GM12878 (cell line): ENCODE measurements around the gene ABCC3. TPM values are rescaled to one million over a fixed set of nuclear protein-coding genes. Genes with fewer than 3 reads are reported as not detected.

Experiments used
- ATAC-seq: fragments of 200-7000 bp; cut with Tn5 transposase; 3 replicates; pipeline ENCODE4 v1.9.1; 2020; ENCODE audit warnings: mild to moderate bottlenecking, moderate library complexity
- BruUV-seq: library from RNA; stranded (reverse); fragments of 400-500 nt; replicated peaks from 2 replicates; lab custom pipeline; 2021; lab: Mats Ljungman, UMichigan
- CTCF ChIA-PET: fragments of 300-600 bp; sonication (Branson Sonifier 250); formaldehyde crosslinking; extraction: SDS; loops from one replicate; lab custom pipeline; 2021; ENCODE audit warnings: inconsistent platforms; lab: Yijun Ruan, JAX
- POLR2A ChIA-PET: fragments of 350-600 bp; formaldehyde crosslinking; extraction: SDS; loops from one replicate; lab custom pipeline; 2021; ENCODE audit warnings: inconsistent platforms; lab: Charles Lee
- RAD21 ChIA-PET: fragments of 300-600 bp; sonication (Branson Sonifier 250); formaldehyde crosslinking; loops from one replicate; lab custom pipeline; 2023; ENCODE audit warnings: antibody characterized with exemption; ENCODE audit not compliant: unreplicated experiment; lab: Charles Lee
- SMC1A ChIA-PET: fragments of 300-600 bp; sonication (Branson Sonifier 250); formaldehyde crosslinking; loops from one replicate; lab custom pipeline; 2023; ENCODE audit not compliant: unreplicated experiment, uncharacterized antibody; lab: Charles Lee
- DNase-seq: peaks from one replicate; pipeline ENCODE4 v3.0.0-alpha.2; 2011; ENCODE audit warnings: low read depth, low spot score
- FAIRE-seq: peaks from 3 replicates; lab custom pipeline; 2011; peaks lifted over from hg19 to GRCh38; lab: Jason Lieb, UNC
- H2AFZ ChIP-seq: 2 replicates; pipeline ENCODE4 v1.6.0; 2011; ENCODE audit warnings: low read depth, low read length, control low read depth; ENCODE audit not compliant: control insufficient read depth
- H3K27ac ChIP-seq: 2 replicates; pipeline ENCODE4 v1.5.1; 2011; ENCODE audit warnings: control low read depth; ENCODE audit not compliant: control insufficient read depth, insufficient read depth
- H3K27me3 ChIP-seq, 2 experiments: replicated peaks in 1 of 2; 2 replicates each; pipeline versions ENCODE4 v1.6.0 to v1.6.1; 2011; ENCODE audit warnings: low read length in 1 of 2; ENCODE audit not compliant: control insufficient read depth in 2 of 2, insufficient read depth in 2 of 2
- H3K36me3 ChIP-seq, 2 experiments: 2 replicates each; pipeline ENCODE4 v1.5.1; 2011; ENCODE audit warnings: low read length in 1 of 2; ENCODE audit not compliant: control insufficient read depth in 2 of 2, insufficient read depth in 2 of 2
- H3K4me1 ChIP-seq: 2 replicates; pipeline ENCODE4 v1.6.1; 2011; ENCODE audit warnings: mild to moderate bottlenecking, low read length, moderate library complexity, mixed read lengths; ENCODE audit not compliant: control insufficient read depth, insufficient read depth
- H3K4me2 ChIP-seq: 2 replicates; pipeline ENCODE4 v1.6.0; 2011; ENCODE audit warnings: control low read depth; ENCODE audit not compliant: control insufficient read depth, insufficient read depth
- H3K4me3 ChIP-seq: fragments of 200-600 bp; sonication (generic); 2 replicates; pipeline ENCODE4 v1.5.1; 2016
- H3K79me2 ChIP-seq: 2 replicates; pipeline ENCODE4 v1.6.0; 2011; ENCODE audit warnings: low read length; ENCODE audit not compliant: control insufficient read depth, insufficient read depth
- H3K9ac ChIP-seq: 2 replicates; pipeline ENCODE4 v1.8.0; 2011; ENCODE audit warnings: low read length, control low read depth, mixed read lengths; ENCODE audit not compliant: control insufficient read depth, insufficient read depth
- H3K9me3 ChIP-seq: replicated peaks from 3 replicates; pipeline ENCODE4 v1.5.1; 2011; ENCODE audit warnings: mild to moderate bottlenecking, low read length; ENCODE audit not compliant: control insufficient read depth, insufficient read depth
- H4K20me1 ChIP-seq: 2 replicates; pipeline ENCODE4 v1.6.0; 2011; ENCODE audit not compliant: control insufficient read depth, insufficient read depth
- ELK1 ChIP-seq: IDR thresholded peaks from 2 replicates; pipeline ENCODE4 v1.6.1; 2012; ENCODE audit warnings: low read depth, low read length, improper control_type of control experiment
- ETV6 ChIP-seq, 2 experiments: fragments of 450-650 bp in 1 of 2; IDR thresholded peaks in 1 of 2; conservative IDR thresholded peaks in 1 of 2; 2 replicates each; pipeline ENCODE4 v1.6.1; 2014; ENCODE audit warnings: antibody characterized with exemption in 1 of 2, borderline replicate concordance in 1 of 2, low read depth in 1 of 2, mild to moderate bottlenecking in 1 of 2, moderate library complexity in 1 of 2
- FOS ChIP-seq: IDR thresholded peaks from 3 replicates; pipeline ENCODE4 v1.6.1; 2011; ENCODE audit warnings: borderline replicate concordance; ENCODE audit not compliant: insufficient read length; ENCODE audit errors: extremely low read depth
- FOXK2 ChIP-seq: fragments of 450-650 bp; IDR thresholded peaks from 2 replicates; pipeline ENCODE4 v1.6.1; 2017; ENCODE audit warnings: mild to moderate bottlenecking, moderate library complexity
- IKZF1 ChIP-seq: fragments of 450-650 bp; conservative IDR thresholded peaks from 2 replicates; pipeline ENCODE4 v1.6.1; 2017; ENCODE audit warnings: antibody characterized with exemption, mild to moderate bottlenecking
- IRF4 ChIP-seq: IDR thresholded peaks from 2 replicates; pipeline ENCODE4 v1.6.1; 2011; ENCODE audit warnings: low read depth, low read length
- MYB ChIP-seq: fragments of 150-350 bp; IDR thresholded peaks from 2 replicates; pipeline ENCODE4 v1.6.1; 2014; ENCODE audit warnings: mild to moderate bottlenecking, low read depth, low read length, borderline replicate concordance
- SUPT20H ChIP-seq: IDR thresholded peaks from 2 replicates; pipeline ENCODE4 v1.6.1; 2011; ENCODE audit warnings: low read depth, mild to moderate bottlenecking, low read length, moderate library complexity, borderline replicate concordance; ENCODE audit not compliant: control insufficient read depth
- USF1 ChIP-seq: IDR thresholded peaks from 2 replicates; pipeline ENCODE4 v1.6.1; 2011; ENCODE audit warnings: borderline replicate concordance, low read depth, mild to moderate bottlenecking, moderate library complexity, mixed read lengths, low read length; ENCODE audit not compliant: insufficient read depth; ENCODE audit errors: extremely low read length
- ZNF207 ChIP-seq: fragments of 450-650 bp; IDR thresholded peaks from 2 replicates; pipeline ENCODE4 v1.6.1; 2014; ENCODE audit warnings: antibody characterized with exemption, mild to moderate bottlenecking, borderline replicate concordance
- WGBS: methylation state at CpG from one replicate; pipeline ENCODE4 v1.1.6; 2016; ENCODE audit warnings: low lambda C conversion rate; ENCODE audit not compliant: insufficient replicate concordance, insufficient coverage; ENCODE audit errors: missing lambda C conversion rate; 5-methylcytosine and 5-hydroxymethylcytosine counted together
- in situ Hi-C: fragments of 300-500 bp; cut with MboI; formaldehyde crosslinking; loops from 9 replicates; pipeline ENCODE4 v1.14.3; 2018; ENCODE audit warnings: mixed read lengths
- intact Hi-C: fragments of 100-400 bp; cut with micrococcal nuclease; formaldehyde crosslinking; loops from one replicate; pipeline ENCODE4 v1.14.2; 2022; ENCODE audit not compliant: unreplicated experiment
- polyA plus RNA-seq, 11 experiments: library from polyadenylated mRNA; depleted of rRNA in 4 of 11; unstranded in 6 of 11; stranded (reverse) in 5 of 11; fragments of >200 nt; fragmentation: Nextera tagmentation in 4 of 11; fragmentation: Illumina TruSeq in 1 of 11; extraction: Ambion mirVana in 4 of 11; extraction: Trizol in 1 of 11; gene quantifications; 1 replicate in 1 of 11; 2 replicates in 10 of 11; pipeline versions ENCODE4 v1.2.1 to v1.2.3, GENCODE V29; 2011 to 2016; ENCODE audit warnings: inconsistent platforms in 2 of 11, missing spikeins in 2 of 11, low read depth in 1 of 11
- total RNA-seq, 4 experiments: library from RNA; depleted of rRNA in 3 of 4; stranded (reverse); fragments of >200 nt in 3 of 4; fragmentation: Illumina TruSeq in 1 of 4; extraction: Trizol in 1 of 4; gene quantifications; 2 replicates each; pipeline versions ENCODE4 v1.2.1 to v1.2.3, GENCODE V29; 2013 to 2021
- TF ChIP-seq, protein P1 (sequence below): fragments of 450-650 bp; IDR thresholded peaks from 2 replicates; pipeline ENCODE4 v1.6.1; 2014; ENCODE audit warnings: mild to moderate bottlenecking
- TF ChIP-seq, protein P2 (sequence below): IDR thresholded peaks from 2 replicates; pipeline ENCODE4 v1.6.1; 2011; ENCODE audit warnings: borderline replicate concordance, low read depth, mild to moderate bottlenecking, moderate library complexity, low read length; ENCODE audit not compliant: insufficient read depth, poor library complexity, severe bottlenecking
- TF ChIP-seq, protein P3 (sequence below): fragments of 450-650 bp; IDR thresholded peaks from 2 replicates; pipeline ENCODE4 v1.6.1; 2018; ENCODE audit warnings: mild to moderate bottlenecking, low read depth, moderate library complexity; ENCODE audit not compliant: partially characterized antibody

Gene ABCC3
- total and polyA plus RNA-seq, 10 of the 15 experiments (the other 5 are each of a cell fraction or from before 2014, with no cell fraction given), result 0.21 to 2.3 (median 0.71) TPM; not detected in 6

GRCh38 chr17:50725769-50726655, 91.3 kb downstream of the ABCC3 start:
- H3K9ac ChIP-seq, result no peak overlapping the region
- no peaks in the 10 kb centered on the region; the same call in 1 of the 2 replicates for H3K4me1 ChIP-seq
- peaks cover 95% of the 10 kb centered on the region for H3K79me2 ChIP-seq
- DNase-seq, result no peak
- SMC1A ChIA-PET, result interaction anchor here (1.0 to 1.8 kb wide), 4 partner anchors 8 to 32 kb away, joined by 3 to 8 read pairs (median 4); no protein-coding TSS in a partner anchor
- RAD21 ChIA-PET, result no interaction called here
- H3K27ac ChIP-seq, result no peak overlapping the region
- H3K9me3 ChIP-seq, result no peaks in the 10 kb centered on the region
- intact Hi-C loops, result no loop called here
- no peak for FAIRE-seq
- H3K4me3 ChIP-seq, result peak overlapping the region; percentile 34
- H2AFZ ChIP-seq, result no peak overlapping the region
- peaks cover 0 to 5% of the 10 kb centered on the region in 2 experiments; a peak in 2 of 4 replicates for H3K36me3 ChIP-seq
- CTCF ChIA-PET, result interaction anchor here (0.9 to 1.6 kb wide), 3 partner anchors 30 to 127 kb away, joined by 3 to 4 read pairs (median 3); no protein-coding TSS in a partner anchor
- 90% methylated on average over 12 of the region's 12 CpGs for WGBS
- no TSS peak for BruUV-seq
- H3K4me2 ChIP-seq, result no peak overlapping the region; the same call in 1 of the 2 replicates
- ATAC-seq, result no peak; the same call in 2 of the 3 replicates
- H4K20me1 ChIP-seq, result peaks cover 11% of the 10 kb centered on the region; the same call in 1 of the 2 replicates
- H3K27me3 ChIP-seq, result no peaks in the 10 kb centered on the region
- in situ Hi-C loops, result no loop called here
- POLR2A ChIA-PET, result interaction anchor here (0.6 kb wide), 1 partner anchor 131 kb away, joined by 3 read pairs; no protein-coding TSS in a partner anchor
- TF ChIP-seq IKZF1, result no peak
- no peak for TF ChIP-seq ZNF207
- no peak for TF ChIP-seq USF1
- no peak for TF ChIP-seq ETV6 (conservative IDR thresholded peaks at IDR 0.05 in 1 of 2, IDR thresholded peaks at IDR 0.05 in 1 of 2; ENCODE audit: borderline replicate concordance in 1 of 2, low read depth in 1 of 2)
- TF ChIP-seq FOXK2, result no peak
- TF ChIP-seq, protein P1, sequence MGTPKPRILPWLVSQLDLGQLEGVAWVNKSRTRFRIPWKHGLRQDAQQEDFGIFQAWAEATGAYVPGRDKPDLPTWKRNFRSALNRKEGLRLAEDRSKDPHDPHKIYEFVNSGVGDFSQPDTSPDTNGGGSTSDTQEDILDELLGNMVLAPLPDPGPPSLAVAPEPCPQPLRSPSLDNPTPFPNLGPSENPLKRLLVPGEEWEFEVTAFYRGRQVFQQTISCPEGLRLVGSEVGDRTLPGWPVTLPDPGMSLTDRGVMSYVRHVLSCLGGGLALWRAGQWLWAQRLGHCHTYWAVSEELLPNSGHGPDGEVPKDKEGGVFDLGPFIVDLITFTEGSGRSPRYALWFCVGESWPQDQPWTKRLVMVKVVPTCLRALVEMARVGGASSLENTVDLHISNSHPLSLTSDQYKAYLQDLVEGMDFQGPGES, result no peak
- TF ChIP-seq FOS, result no peak
- no peak for TF ChIP-seq MYB
- no peak for TF ChIP-seq IRF4
- no peak for TF ChIP-seq SUPT20H
- TF ChIP-seq, protein P2, sequence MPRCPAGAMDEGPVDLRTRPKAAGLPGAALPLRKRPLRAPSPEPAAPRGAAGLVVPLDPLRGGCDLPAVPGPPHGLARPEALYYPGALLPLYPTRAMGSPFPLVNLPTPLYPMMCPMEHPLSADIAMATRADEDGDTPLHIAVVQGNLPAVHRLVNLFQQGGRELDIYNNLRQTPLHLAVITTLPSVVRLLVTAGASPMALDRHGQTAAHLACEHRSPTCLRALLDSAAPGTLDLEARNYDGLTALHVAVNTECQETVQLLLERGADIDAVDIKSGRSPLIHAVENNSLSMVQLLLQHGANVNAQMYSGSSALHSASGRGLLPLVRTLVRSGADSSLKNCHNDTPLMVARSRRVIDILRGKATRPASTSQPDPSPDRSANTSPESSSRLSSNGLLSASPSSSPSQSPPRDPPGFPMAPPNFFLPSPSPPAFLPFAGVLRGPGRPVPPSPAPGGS, result no peak
- no peak for TF ChIP-seq ELK1
- TF ChIP-seq, protein P3, sequence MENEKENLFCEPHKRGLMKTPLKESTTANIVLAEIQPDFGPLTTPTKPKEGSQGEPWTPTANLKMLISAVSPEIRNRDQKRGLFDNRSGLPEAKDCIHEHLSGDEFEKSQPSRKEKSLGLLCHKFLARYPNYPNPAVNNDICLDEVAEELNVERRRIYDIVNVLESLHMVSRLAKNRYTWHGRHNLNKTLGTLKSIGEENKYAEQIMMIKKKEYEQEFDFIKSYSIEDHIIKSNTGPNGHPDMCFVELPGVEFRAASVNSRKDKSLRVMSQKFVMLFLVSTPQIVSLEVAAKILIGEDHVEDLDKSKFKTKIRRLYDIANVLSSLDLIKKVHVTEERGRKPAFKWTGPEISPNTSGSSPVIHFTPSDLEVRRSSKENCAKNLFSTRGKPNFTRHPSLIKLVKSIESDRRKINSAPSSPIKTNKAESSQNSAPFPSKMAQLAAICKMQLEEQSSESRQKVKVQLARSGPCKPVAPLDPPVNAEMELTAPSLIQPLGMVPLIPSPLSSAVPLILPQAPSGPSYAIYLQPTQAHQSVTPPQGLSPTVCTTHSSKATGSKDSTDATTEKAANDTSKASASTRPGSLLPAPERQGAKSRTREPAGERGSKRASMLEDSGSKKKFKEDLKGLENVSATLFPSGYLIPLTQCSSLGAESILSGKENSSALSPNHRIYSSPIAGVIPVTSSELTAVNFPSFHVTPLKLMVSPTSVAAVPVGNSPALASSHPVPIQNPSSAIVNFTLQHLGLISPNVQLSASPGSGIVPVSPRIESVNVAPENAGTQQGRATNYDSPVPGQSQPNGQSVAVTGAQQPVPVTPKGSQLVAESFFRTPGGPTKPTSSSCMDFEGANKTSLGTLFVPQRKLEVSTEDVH, result no peak
